Sigmoid colon (tissue), 7 donors: Measurements from ENCODE around the gene PIK3CB. TPM values are rescaled to one million over a fixed set of nuclear protein-coding genes. Genes with fewer than 3 reads are reported as not detected.
"Not testable (repeated sequence)": the region's sequence is repeated elsewhere in the genome, so short reads cannot be mapped to it uniquely, and the experiment has no call there.

Experiments used
- DNase-seq: peaks from one replicate; pipeline ENCODE4 v3.0.0-alpha.2; 2019
- H3K27ac ChIP-seq, 4 donors: fragments of 200-600 bp; sonication (generic); one replicate each; pipeline ENCODE4 v1.5.1; 2016 to 2019; ENCODE audit warnings: mild to moderate bottlenecking in 1 of 4
- H3K27me3 ChIP-seq, 3 donors: fragments of 200-600 bp; sonication (generic); one replicate each; pipeline ENCODE4 v1.5.1; 2019; ENCODE audit warnings: mild to moderate bottlenecking in 1 of 3
- H3K36me3 ChIP-seq, 4 donors: fragments of 200-600 bp; sonication (generic); one replicate each; pipeline ENCODE4 v1.5.1; 2016 to 2019
- H3K4me1 ChIP-seq, 4 donors: fragments of 200-600 bp; sonication (generic); one replicate each; pipeline ENCODE4 v1.5.1; 2017 to 2019
- H3K4me3 ChIP-seq, 4 donors: fragments of 200-600 bp; sonication (generic); one replicate each; pipeline ENCODE4 v1.5.1; 2017 to 2019; ENCODE audit warnings: mild to moderate bottlenecking in 2 of 4, moderate library complexity in 1 of 4
- H3K9me3 ChIP-seq, 4 donors: fragments of 200-600 bp in 3 of 4; sonication (generic) in 3 of 4; one replicate each; pipeline versions ENCODE4 v1.5.1 to v1.6.1; 2013 to 2019
- EP300 ChIP-seq, 4 donors: sonication (generic); formaldehyde crosslinking; IDR thresholded peaks; one replicate each; pipeline ENCODE4 v1.6.1; 2017; ENCODE audit warnings: antibody characterized with exemption in 4 of 4
- POLR2A ChIP-seq, 2 donors: fragments of 450-650 bp; IDR thresholded peaks; one replicate each; pipeline ENCODE4 v1.6.1; 2016; ENCODE audit warnings: antibody characterized with exemption in 2 of 2, mild to moderate bottlenecking in 2 of 2, moderate library complexity in 2 of 2
- POLR2AphosphoS5 ChIP-seq, 4 donors: sonication (generic); formaldehyde crosslinking; IDR thresholded peaks; one replicate each; pipeline ENCODE4 v1.6.1; 2017; ENCODE audit warnings: antibody characterized with exemption in 4 of 4
- WGBS, 2 donors: extraction: QIAGEN DNeasy Blood & Tissue Kit; methylation state at CpG; one replicate each; pipeline ENCODE4 v1.1.7; 2013; 5-methylcytosine and 5-hydroxymethylcytosine counted together
- intact Hi-C: fragments of 100-400 bp; cut with DNase I; formaldehyde crosslinking; loops from one replicate; pipeline ENCODE4 v1.15.1; 2023
- polyA plus RNA-seq, 3 donors: library from polyadenylated mRNA; stranded (reverse); fragments of 200-250 nt; gene quantifications; one replicate each; pipeline ENCODE4 v1.2.3, GENCODE V29; 2013
- total RNA-seq, 4 donors: library from RNA; depleted of rRNA; stranded (reverse); fragments of >200 nt; gene quantifications; one replicate each; pipeline ENCODE4 v1.1.0, GENCODE V29; 2016
- TF ChIP-seq, protein P1 (sequence below), 4 experiments: fragments of 450-650 bp in 3 of 4; fragments of 200-600 bp in 1 of 4; IDR thresholded peaks; one replicate each; pipeline ENCODE4 v1.5.1; 2016 to 2019; ENCODE audit warnings: antibody characterized with exemption in 4 of 4, mild to moderate bottlenecking in 3 of 4, moderate library complexity in 2 of 4
- donor health status: healthy with polysubstance abuse.
- donor health status: Bipolar disorder and iron deficiency.
- donor health status: healthy.

The PIK3CB gene
- total and polyA plus RNA-seq, 7 donors: 17.4 to 29.5 (median 22.0) TPM

DNA sequence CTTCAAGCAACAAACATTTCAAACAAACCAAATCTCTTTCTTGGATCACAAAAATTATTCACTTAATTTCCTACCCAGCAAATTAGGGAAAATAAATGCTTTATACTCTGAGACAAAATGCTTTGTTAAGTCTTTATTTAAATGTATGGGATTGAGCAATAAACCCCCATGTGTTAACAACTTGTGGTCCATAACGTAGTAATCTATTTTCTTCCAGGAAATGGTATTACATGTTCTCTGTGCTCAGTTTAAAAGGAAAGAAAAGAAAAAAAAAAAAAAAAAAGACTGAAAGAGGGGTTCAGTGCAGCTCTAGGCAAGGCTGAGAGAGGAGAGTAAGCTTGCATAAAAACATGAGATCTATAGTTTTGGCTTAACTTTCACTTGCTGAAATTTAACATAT is 102.3 kb downstream of the PIK3CB start:
- H3K9me3 ChIP-seq: no peaks in the 10 kb centered on the region
- no peak for TF ChIP-seq EP300 (IDR thresholded peaks at IDR 0.05)
- TF ChIP-seq, protein P1, sequence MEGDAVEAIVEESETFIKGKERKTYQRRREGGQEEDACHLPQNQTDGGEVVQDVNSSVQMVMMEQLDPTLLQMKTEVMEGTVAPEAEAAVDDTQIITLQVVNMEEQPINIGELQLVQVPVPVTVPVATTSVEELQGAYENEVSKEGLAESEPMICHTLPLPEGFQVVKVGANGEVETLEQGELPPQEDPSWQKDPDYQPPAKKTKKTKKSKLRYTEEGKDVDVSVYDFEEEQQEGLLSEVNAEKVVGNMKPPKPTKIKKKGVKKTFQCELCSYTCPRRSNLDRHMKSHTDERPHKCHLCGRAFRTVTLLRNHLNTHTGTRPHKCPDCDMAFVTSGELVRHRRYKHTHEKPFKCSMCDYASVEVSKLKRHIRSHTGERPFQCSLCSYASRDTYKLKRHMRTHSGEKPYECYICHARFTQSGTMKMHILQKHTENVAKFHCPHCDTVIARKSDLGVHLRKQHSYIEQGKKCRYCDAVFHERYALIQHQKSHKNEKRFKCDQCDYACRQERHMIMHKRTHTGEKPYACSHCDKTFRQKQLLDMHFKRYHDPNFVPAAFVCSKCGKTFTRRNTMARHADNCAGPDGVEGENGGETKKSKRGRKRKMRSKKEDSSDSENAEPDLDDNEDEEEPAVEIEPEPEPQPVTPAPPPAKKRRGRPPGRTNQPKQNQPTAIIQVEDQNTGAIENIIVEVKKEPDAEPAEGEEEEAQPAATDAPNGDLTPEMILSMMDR (IDR thresholded peaks at IDR 0.05): no peak
- no peak for TF ChIP-seq POLR2A (IDR thresholded peaks at IDR 0.05)
- no peak for TF ChIP-seq POLR2AphosphoS5 (IDR thresholded peaks at IDR 0.05)
- H3K36me3 ChIP-seq: peaks cover 0 to 26% (median 1%) of the 10 kb centered on the region in 4 donors
- intact Hi-C loops: no loop called here
- no peaks in the 10 kb centered on the region for H3K27me3 ChIP-seq
- no peaks in the 10 kb centered on the region for H3K4me1 ChIP-seq
- no peak overlapping the region for H3K27ac ChIP-seq
- H3K4me3 ChIP-seq: no peak overlapping the region
- WGBS, 2 donors: 62 to 82% methylated on average over 1 of the region's 1 CpG
- no peak for DNase-seq

DNA sequence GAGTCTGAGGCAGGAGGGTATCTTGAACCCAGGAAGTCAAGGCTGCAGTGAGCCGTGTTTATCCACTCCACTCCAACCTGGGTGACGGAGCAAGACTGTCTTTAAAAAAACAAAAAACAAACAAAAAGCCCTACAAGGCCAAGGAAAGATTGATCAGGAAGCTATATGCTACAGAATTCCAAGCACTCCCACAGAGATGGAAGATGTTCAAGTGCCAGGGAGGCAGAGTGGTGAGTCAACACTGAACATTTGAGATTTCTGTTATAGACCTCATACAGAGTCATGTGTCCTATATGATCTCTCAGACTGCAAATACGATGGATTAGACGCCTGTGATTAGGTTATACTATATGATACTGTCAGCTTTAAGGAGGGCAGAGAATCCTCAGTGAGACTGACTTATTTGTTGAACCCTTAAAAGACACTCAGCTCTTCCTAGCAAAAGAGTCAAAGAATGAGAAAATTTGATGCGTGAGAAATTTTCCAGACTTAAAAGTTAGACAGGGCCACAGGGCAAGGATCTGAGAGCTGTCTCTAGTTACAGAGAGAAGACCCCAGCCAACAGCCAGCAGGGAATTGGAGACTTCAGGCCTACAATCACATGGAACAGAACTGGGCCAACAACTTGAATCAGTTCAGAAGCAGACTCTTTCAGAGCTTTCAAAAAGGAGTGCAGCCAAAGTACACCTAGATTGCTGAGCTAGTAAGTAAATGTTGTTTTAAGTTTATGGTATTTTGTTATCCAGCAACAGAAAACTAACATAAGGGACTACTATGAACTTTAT is 107.6 kb downstream of the PIK3CB start:
- H3K27me3 ChIP-seq: no peaks in the 10 kb centered on the region
- 95 to 97% methylated on average over 5 of the region's 5 CpGs for WGBS, 2 donors

DNA sequence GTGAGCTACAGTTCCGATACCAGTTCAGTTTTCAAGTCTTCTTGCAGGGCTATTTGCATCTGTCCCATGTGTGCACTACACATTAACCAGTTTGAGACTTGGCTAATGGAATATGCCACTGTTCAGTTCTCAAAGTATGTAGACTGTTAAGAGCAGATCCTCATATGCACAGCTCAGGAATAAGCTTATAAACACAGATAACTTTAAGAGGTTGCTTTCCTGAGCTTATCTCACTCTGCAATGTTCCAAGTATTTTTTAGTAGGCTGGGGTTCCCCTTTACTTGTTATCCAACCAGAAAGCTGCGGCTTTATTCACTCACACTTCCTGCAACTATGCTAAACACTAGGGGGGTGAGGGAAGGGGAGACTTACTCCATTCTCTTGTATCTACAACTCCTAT is 108.7 kb downstream of the PIK3CB start:
- H3K27me3 ChIP-seq, intact Hi-C loops, H3K27ac ChIP-seq, H3K9me3 ChIP-seq, DNase-seq, H3K4me1 ChIP-seq, H3K4me3 ChIP-seq, H3K36me3 ChIP-seq: not testable (repeated sequence)
- 63 to 86% methylated on average over 2 of the region's 2 CpGs for WGBS, 2 donors

More for the DNA sequence above, 107.6 kb downstream of the PIK3CB start:
- no peak overlapping the region for H3K4me3 ChIP-seq
- H3K36me3 ChIP-seq: peaks cover 0 to 2% (median 0%) of the 10 kb centered on the region in 4 donors
- H3K27ac ChIP-seq: no peak overlapping the region
- H3K9me3 ChIP-seq: no peaks in the 10 kb centered on the region
- TF ChIP-seq POLR2AphosphoS5 (IDR thresholded peaks at IDR 0.05): no peak
- TF ChIP-seq POLR2A (IDR thresholded peaks at IDR 0.05): no peak
- intact Hi-C loops: no loop called here
- DNase-seq: no peak
- H3K4me1 ChIP-seq: no peaks in the 10 kb centered on the region

DNA sequence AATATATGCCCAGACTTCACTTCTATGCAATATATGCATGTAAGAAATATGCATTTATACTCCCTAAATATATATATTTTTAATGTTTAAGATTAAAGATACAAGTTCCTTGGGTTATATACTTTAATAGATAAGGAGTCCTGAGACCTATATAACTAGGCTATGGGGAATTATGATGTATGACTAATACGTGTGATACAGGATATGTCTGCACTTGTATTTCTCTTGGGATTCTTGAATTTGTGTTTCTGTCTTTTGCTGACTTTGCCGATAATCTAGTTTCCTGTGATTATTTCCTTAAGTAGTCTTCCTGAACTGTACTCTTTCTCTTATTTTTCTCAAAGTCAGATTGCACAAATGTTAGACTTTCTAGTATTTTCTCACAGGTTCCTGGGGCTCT is 109.6 kb downstream of the PIK3CB start:
- intact Hi-C loops: no loop called here
- no peak overlapping the region for H3K27ac ChIP-seq
- 35 to 69% methylated on average over 2 of the region's 2 CpGs for WGBS, 2 donors
- H3K27me3 ChIP-seq: no peaks in the 10 kb centered on the region
- DNase-seq: no peak
- H3K4me1 ChIP-seq: no peaks in the 10 kb centered on the region
- no peaks in the 10 kb centered on the region for H3K36me3 ChIP-seq
- no peaks in the 10 kb centered on the region for H3K9me3 ChIP-seq
- H3K4me3 ChIP-seq: no peak overlapping the region
- TF ChIP-seq, protein P1 (IDR thresholded peaks at IDR 0.05): no peak
- no peak for TF ChIP-seq EP300 (IDR thresholded peaks at IDR 0.05)
- TF ChIP-seq POLR2A (IDR thresholded peaks at IDR 0.05): no peak
- TF ChIP-seq POLR2AphosphoS5 (IDR thresholded peaks at IDR 0.05): no peak

DNA sequence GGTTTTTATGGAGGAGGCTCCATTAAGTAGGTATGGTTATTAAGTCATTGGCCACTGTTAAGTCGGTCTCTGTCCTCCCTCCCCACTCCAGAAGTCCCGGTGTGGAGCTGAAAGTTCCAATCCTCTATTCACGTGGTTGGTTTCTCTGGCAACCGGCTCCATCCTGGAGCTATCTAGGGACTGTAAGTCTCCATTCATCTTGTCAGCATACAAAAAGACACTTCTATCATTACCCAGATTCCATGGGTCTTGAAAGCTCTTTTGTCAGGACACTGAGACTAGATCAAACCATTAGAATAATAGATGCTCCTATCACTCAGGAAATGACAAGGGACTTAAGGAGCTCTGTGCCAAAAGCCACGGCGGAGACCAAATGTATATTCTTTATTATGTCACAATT is 110.3 kb downstream of the PIK3CB start:
- no peaks in the 10 kb centered on the region for H3K36me3 ChIP-seq
- intact Hi-C loops: no loop called here
- H3K4me1 ChIP-seq: no peaks in the 10 kb centered on the region
- 91 to 97% methylated on average over 6 of the region's 6 CpGs for WGBS, 2 donors
- no peaks in the 10 kb centered on the region for H3K27me3 ChIP-seq
- TF ChIP-seq POLR2A (IDR thresholded peaks at IDR 0.05) (no peak), EP300 (IDR thresholded peaks at IDR 0.05) (no peak), POLR2AphosphoS5 (IDR thresholded peaks at IDR 0.05) (no peak)
- TF ChIP-seq, protein P1 (IDR thresholded peaks at IDR 0.05): no peak
- H3K4me3 ChIP-seq: no peak overlapping the region
- no peaks in the 10 kb centered on the region for H3K9me3 ChIP-seq
- H3K27ac ChIP-seq: no peak overlapping the region
- DNase-seq: no peak

DNA sequence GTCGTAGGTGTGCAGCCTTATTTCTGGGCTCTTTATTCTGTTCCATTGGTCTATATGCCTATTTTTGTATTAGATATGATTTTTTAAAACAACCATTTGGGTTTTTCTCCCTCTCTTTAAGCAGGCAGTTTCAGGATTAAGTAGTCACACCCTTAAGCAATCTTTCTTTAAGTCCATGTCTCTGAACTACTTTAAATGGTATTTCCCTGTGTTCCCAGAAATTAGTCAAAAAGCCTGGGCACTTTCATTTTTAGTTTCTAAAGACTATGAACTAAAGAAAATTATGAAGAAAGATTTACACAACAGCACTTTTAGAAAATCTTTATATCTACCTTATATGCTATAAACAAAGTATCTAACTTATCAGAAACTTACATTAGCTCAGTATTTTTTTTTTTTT is 115.9 kb downstream of the PIK3CB start:
- H3K9me3 ChIP-seq: no peaks in the 10 kb centered on the region
- TF ChIP-seq EP300 (IDR thresholded peaks at IDR 0.05) (no peak), POLR2A (IDR thresholded peaks at IDR 0.05) (no peak), POLR2AphosphoS5 (IDR thresholded peaks at IDR 0.05) (no peak)
- TF ChIP-seq, protein P1 (IDR thresholded peaks at IDR 0.05): no peak
- WGBS, 2 donors: 83 to 92% methylated on average over 1 of the region's 1 CpG
- no peak overlapping the region for H3K4me3 ChIP-seq
- H3K36me3 ChIP-seq: no peaks in the 10 kb centered on the region
- no peaks in the 10 kb centered on the region for H3K4me1 ChIP-seq
- no peak overlapping the region for H3K27ac ChIP-seq
- no peak for DNase-seq
- intact Hi-C loops: no loop called here
- no peaks in the 10 kb centered on the region for H3K27me3 ChIP-seq
